Measurements from ENCODE around the gene MTMR3. TPM values are rescaled to one million over a fixed set of nuclear protein-coding genes. Genes with fewer than 3 reads are reported as not detected.
A peak's percentile ranks its signal among the peaks of the same experiment; 100 is the strongest.

MTMR3 gene
- total RNA-seq, 2 experiments from 2014 or later: 22.7 to 25.3 TPM

- Mint-ChIP-seq H3K27ac (no peak overlapping the region), H3K27me3 (no peaks in the 10 kb centered on the region), H3K4me1 (ENCODE audit: low read depth) (peaks cover 16% of the 10 kb centered on the region), H3K4me3 (no peak overlapping the region), H3K9me3 (peaks cover 3% of the 10 kb centered on the region), H3K36me3 (peaks cover 1% of the 10 kb centered on the region)
- CTCF ChIA-PET: no interaction called here
- POLR2A ChIA-PET: interaction anchor here (0.6 kb wide), 1 partner anchor 19 kb away, joined by 3 read pairs; no protein-coding TSS in a partner anchor
- DNase-seq: no peak
- intact Hi-C loops (cut with micrococcal nuclease): no loop called here
Observed at GRCh38 chr22:29926057-29926456, 43.1 kb downstream of the MTMR3 start.

DNA sequence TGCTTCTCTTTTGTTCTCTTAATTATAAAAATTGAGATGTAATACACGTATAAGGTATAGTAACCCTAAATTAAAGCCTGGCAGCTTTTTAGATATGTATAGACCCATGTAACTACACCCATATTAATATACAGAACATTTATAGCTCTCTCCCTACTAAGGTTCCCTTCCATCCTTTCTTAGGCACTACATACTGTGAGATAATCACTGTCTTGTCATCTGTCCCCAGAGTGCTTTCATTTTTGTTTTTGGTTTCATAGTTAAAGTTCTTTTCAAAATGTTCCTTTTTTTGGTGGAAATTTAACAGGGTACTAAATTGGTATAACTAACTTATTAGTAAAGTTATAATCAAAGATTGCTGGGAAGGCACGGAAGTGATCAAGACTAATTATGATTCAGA, 49.2 kb downstream of the MTMR3 start:
- Mint-ChIP-seq H3K27ac (no peak overlapping the region), H3K9me3 (no peaks in the 10 kb centered on the region), H3K4me3 (no peak overlapping the region), H3K27me3 (no peaks in the 10 kb centered on the region), H3K36me3 (no peaks in the 10 kb centered on the region), H3K4me1 (ENCODE audit: low read depth) (peaks cover 21% of the 10 kb centered on the region)
- no peak for DNase-seq
- intact Hi-C loops (cut with micrococcal nuclease): no loop called here
- POLR2A ChIA-PET: no interaction called here
- CTCF ChIA-PET: no interaction called here

- intact Hi-C loops (cut with micrococcal nuclease): no loop called here
- H3K27me3 Mint-ChIP-seq: no peaks in the 10 kb centered on the region
- H3K27ac Mint-ChIP-seq: no peak overlapping the region
- peaks cover 31% of the 10 kb centered on the region for H3K4me1 Mint-ChIP-seq (ENCODE audit: low read depth)
- no peak for DNase-seq
- POLR2A ChIA-PET: no interaction called here
- no peak overlapping the region for H3K4me3 Mint-ChIP-seq
- CTCF ChIA-PET: no interaction called here
- H3K9me3 Mint-ChIP-seq: no peaks in the 10 kb centered on the region
- no peaks in the 10 kb centered on the region for H3K36me3 Mint-ChIP-seq
Observed at GRCh38 chr22:29933619-29934018, 50.6 kb downstream of the MTMR3 start.

DNA sequence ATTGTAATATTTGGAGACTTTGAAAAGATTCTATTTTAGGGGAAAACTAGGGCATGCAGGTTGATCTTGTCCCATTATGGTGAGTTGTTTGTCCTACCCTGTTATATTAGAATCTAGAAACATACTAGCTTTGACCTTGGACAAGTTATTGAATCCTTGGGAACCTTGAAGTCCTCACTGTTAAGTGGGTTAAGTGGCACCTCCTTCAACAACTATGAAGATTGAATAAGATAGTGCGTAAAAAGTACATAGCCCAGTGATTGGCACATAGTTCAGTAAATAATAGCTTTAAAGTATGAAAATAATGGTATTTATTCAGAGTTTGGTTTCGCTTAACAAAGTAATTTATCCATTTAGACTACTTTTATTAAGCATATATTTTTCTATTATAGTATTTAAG, 51.6 kb downstream of the MTMR3 start:
- Mint-ChIP-seq H3K4me1 (ENCODE audit: low read depth) (peaks cover 35% of the 10 kb centered on the region), H3K4me3 (no peak overlapping the region), H3K36me3 (peaks cover 2% of the 10 kb centered on the region), H3K9me3 (no peaks in the 10 kb centered on the region), H3K27me3 (no peaks in the 10 kb centered on the region), H3K27ac (no peak overlapping the region)
- DNase-seq: no peak
- ChIA-PET CTCF (interaction anchor here (0.5 to 1.1 kb wide), 3 partner anchors 17 to 101 kb away, joined by 3 to 4 read pairs (median 4); no protein-coding TSS in a partner anchor), POLR2A (no interaction called here)
- intact Hi-C loops (cut with micrococcal nuclease): no loop called here

- no peak for DNase-seq
- intact Hi-C loops (cut with micrococcal nuclease): no loop called here
- H3K4me3 Mint-ChIP-seq: no peak overlapping the region
- H3K27me3 Mint-ChIP-seq: no peaks in the 10 kb centered on the region
- peaks cover 6% of the 10 kb centered on the region for H3K36me3 Mint-ChIP-seq
- peaks cover 35% of the 10 kb centered on the region for H3K4me1 Mint-ChIP-seq (ENCODE audit: low read depth)
- POLR2A ChIA-PET: no interaction called here
- no peak overlapping the region for H3K27ac Mint-ChIP-seq
- CTCF ChIA-PET: no interaction called here
- H3K9me3 Mint-ChIP-seq: peaks cover 2% of the 10 kb centered on the region
Observed at GRCh38 chr22:29936186-29936585, 53.2 kb downstream of the MTMR3 start.

DNA sequence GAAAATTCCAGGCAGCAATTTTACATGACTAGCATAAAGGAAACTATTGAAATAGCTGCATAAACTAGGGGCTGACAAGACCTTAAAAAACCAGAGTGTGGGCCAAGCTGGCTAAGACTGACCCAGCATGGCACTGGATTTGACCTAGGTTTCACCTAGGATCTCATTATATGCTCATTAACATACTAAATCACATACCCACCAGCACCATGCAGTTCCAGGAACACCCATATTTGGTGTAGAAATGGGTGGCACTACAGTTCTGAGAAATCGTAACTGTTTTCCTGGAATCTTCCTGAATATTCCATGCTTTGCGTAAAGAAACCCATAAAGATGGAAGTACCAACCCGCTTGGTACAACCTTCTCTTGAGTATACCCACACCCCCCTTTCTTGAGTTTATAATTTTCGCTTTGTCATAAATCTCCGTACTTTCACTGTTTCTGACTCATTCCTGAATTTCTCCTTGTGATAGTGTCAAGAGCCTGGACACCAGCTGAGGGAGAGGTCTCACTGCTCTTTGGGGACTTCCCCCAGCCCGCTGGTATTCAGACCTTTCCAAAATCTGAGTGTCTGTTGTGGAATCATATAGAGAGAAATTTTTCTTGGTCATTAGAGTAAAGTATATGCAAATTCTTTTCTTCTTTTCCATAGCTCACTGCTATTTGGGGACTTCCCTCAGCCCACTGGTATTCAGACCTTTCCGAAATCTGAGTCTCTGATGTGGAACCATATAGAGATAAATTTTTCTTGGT, 55.1 kb downstream of the MTMR3 start:
- POLR2A ChIA-PET: interaction anchor here (1.3 kb wide), 1 partner anchor 55 kb away, joined by 4 read pairs; the partner anchor contains the start of gene MTMR3
- no peaks in the 10 kb centered on the region for H3K27me3 Mint-ChIP-seq
- intact Hi-C loops (cut with micrococcal nuclease): no loop called here
- peak; percentile 41 for DNase-seq
- CTCF ChIA-PET: no interaction called here
- peaks cover 33% of the 10 kb centered on the region for H3K4me1 Mint-ChIP-seq (ENCODE audit: low read depth)
- no peak overlapping the region for H3K4me3 Mint-ChIP-seq
- H3K27ac Mint-ChIP-seq: no peak overlapping the region
- H3K36me3 Mint-ChIP-seq: peaks cover 6% of the 10 kb centered on the region
- H3K9me3 Mint-ChIP-seq: peaks cover 8% of the 10 kb centered on the region

GRCh38 chr22:29940526-29940925, 57.6 kb downstream of the MTMR3 start:
- Mint-ChIP-seq H3K27ac (no peak overlapping the region), H3K4me1 (ENCODE audit: low read depth) (peaks cover 39% of the 10 kb centered on the region), H3K9me3 (peaks cover 8% of the 10 kb centered on the region), H3K4me3 (no peak overlapping the region), H3K36me3 (peaks cover 6% of the 10 kb centered on the region), H3K27me3 (no peaks in the 10 kb centered on the region)
- intact Hi-C loops (cut with micrococcal nuclease): no loop called here
- CTCF ChIA-PET: no interaction called here
- DNase-seq: no peak
- POLR2A ChIA-PET: no interaction called here

DNA sequence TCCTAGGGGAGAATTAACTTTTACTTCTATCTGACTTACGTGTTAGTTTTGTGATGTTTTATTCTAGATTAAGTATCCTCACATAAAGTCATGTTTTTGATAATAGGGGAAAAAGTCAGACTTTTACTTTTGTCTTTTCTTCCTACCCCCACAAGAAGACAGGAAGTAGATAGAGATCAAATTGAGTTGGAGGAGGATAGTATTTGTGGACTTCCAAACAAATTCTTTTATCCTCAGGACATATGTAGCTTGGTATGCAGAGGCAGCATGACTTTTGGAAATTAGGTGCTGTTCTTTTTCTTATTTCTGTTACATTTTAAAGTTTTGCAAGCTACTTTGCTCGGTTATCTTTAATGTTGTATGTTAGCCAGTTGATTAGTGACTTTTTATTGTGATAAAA, 61.4 kb downstream of the MTMR3 start:
- CTCF ChIA-PET: no interaction called here
- Mint-ChIP-seq H3K4me3 (no peak overlapping the region), H3K27ac (no peak overlapping the region), H3K4me1 (ENCODE audit: low read depth) (peaks cover 35% of the 10 kb centered on the region), H3K36me3 (peaks cover 6% of the 10 kb centered on the region), H3K27me3 (no peaks in the 10 kb centered on the region), H3K9me3 (peaks cover 8% of the 10 kb centered on the region)
- POLR2A ChIA-PET: no interaction called here
- DNase-seq: no peak
- intact Hi-C loops (cut with micrococcal nuclease): no loop called here

DNA sequence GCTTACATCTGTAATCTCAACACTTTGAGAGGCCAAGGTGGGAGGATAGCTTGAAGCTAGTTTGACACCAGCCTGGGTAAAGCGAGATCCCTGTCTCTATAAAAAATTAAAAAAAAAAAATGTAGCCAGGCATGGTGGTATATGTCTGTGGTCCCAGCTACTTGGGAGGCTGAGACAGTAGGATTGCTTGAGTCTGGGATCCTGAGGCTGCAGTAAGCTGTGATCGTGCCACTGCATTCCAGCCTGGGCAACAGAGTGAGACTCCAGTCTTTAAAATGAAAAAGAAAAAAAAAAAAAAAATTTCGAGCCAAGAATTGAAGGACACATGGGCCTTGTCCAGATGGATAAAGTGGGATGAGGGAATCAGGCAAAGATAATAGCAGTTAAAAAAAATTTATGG, 62.5 kb downstream of the MTMR3 start:
- Mint-ChIP-seq H3K9me3 (peaks cover 5% of the 10 kb centered on the region), H3K4me3 (no peak overlapping the region), H3K27ac (no peak overlapping the region), H3K27me3 (no peaks in the 10 kb centered on the region), H3K36me3 (no peaks in the 10 kb centered on the region), H3K4me1 (ENCODE audit: low read depth) (peaks cover 39% of the 10 kb centered on the region)
- intact Hi-C loops (cut with micrococcal nuclease): no loop called here
- no peak for DNase-seq
- CTCF ChIA-PET: no interaction called here
- POLR2A ChIA-PET: interaction anchor here (0.5 kb wide), 1 partner anchor 20 kb away, joined by 3 read pairs; no protein-coding TSS in a partner anchor

GRCh38 chr22:29946220-29946619, 63.2 kb downstream of the MTMR3 start:
- H3K27me3 Mint-ChIP-seq: no peaks in the 10 kb centered on the region
- no peak for DNase-seq
- no peak overlapping the region for H3K27ac Mint-ChIP-seq
- ChIA-PET CTCF (no interaction called here), POLR2A (no interaction called here)
- H3K36me3 Mint-ChIP-seq: no peaks in the 10 kb centered on the region
- H3K4me3 Mint-ChIP-seq: no peak overlapping the region
- intact Hi-C loops (cut with micrococcal nuclease): no loop called here
- H3K9me3 Mint-ChIP-seq: peaks cover 5% of the 10 kb centered on the region
- H3K4me1 Mint-ChIP-seq (ENCODE audit: low read depth): peaks cover 39% of the 10 kb centered on the region

GRCh38 chr22:29947410-29948384, 64.7 kb downstream of the MTMR3 start:
- DNase-seq: no peak
- Mint-ChIP-seq H3K9me3 (no peaks in the 10 kb centered on the region), H3K27ac (no peak overlapping the region), H3K4me1 (ENCODE audit: low read depth) (peaks cover 46% of the 10 kb centered on the region), H3K36me3 (no peaks in the 10 kb centered on the region), H3K4me3 (no peak overlapping the region), H3K27me3 (no peaks in the 10 kb centered on the region)
- POLR2A ChIA-PET: no interaction called here
- intact Hi-C loops (cut with micrococcal nuclease): no loop called here
- CTCF ChIA-PET: interaction anchor here (0.6 to 0.8 kb wide), 2 partner anchors 58 to 311 kb away, joined by 3 to 4 read pairs; no protein-coding TSS in a partner anchor

- peaks cover 48% of the 10 kb centered on the region for H3K4me1 Mint-ChIP-seq (ENCODE audit: low read depth)
- DNase-seq: no peak
- no peak overlapping the region for H3K4me3 Mint-ChIP-seq
- H3K27ac Mint-ChIP-seq: no peak overlapping the region
- no peaks in the 10 kb centered on the region for H3K36me3 Mint-ChIP-seq
- H3K9me3 Mint-ChIP-seq: no peaks in the 10 kb centered on the region
- intact Hi-C loops (cut with micrococcal nuclease): no loop called here
- CTCF ChIA-PET: no interaction called here
- POLR2A ChIA-PET: no interaction called here
- H3K27me3 Mint-ChIP-seq: no peaks in the 10 kb centered on the region
Observed at GRCh38 chr22:29948385-29948769, 65.4 kb downstream of the MTMR3 start.

Measured in activated CD4-positive, alpha-beta memory T cell treated with anti-CD3 and anti-CD28 coated beads for 36 hours (primary cell).